ENCODE data around the gene AGK. TPM values are rescaled to one million over a fixed set of nuclear protein-coding genes. Genes with fewer than 3 reads are reported as not detected.
"Not testable (repeated sequence)": the region's sequence is repeated elsewhere in the genome, so short reads cannot be mapped to it uniquely, and the experiment has no call there.

Gene AGK
- total and polyA plus RNA-seq, 4 donors: 13.7 to 39.1 (median 20.9) TPM

- H3K9me3 ChIP-seq (ENCODE audit: control insufficient read depth in 4 of 4, insufficient read depth in 3 of 4, low read length in 3 of 4): no peaks in the 10 kb centered on the region
- no peak for ATAC-seq (ENCODE audit: insufficient read depth, low FRiP score)
- H3K36me3 ChIP-seq (ENCODE audit: control insufficient read depth in 4 of 4, insufficient read depth in 4 of 4, low read length in 4 of 4): peaks cover 2 to 9% (median 5%) of the 10 kb centered on the region in 4 donors
- H3K4me1 ChIP-seq (ENCODE audit: control insufficient read depth in 5 of 5, insufficient read depth in 5 of 5, low read length in 5 of 5): peaks cover 0 to 23% (median 5%) of the 10 kb centered on the region in 5 donors
- no peak overlapping the region for H3K27ac ChIP-seq (ENCODE audit: low read depth in 1 of 2, low read length in 1 of 2)
- H3K4me3 ChIP-seq: no peak overlapping the region
- no peak overlapping the region for H3K9ac ChIP-seq (ENCODE audit: insufficient read depth in 1 of 2, low read length in 2 of 2)
- 96% methylated on average over 5 of the region's 5 CpGs for WGBS, 2 donors
- no peaks in the 10 kb centered on the region for H3K27me3 ChIP-seq (ENCODE audit: control insufficient read depth in 3 of 3, insufficient read depth in 3 of 3, low read length in 2 of 3)
- DNase-seq: no peak
- TF ChIP-seq CTCF (IDR thresholded peaks at IDR 0.05; ENCODE audit: control extremely low read depth, extremely low read depth): no peak
Observed at GRCh38 chr7:141688043-141688442, 136.8 kb downstream of the AGK start.

DNA sequence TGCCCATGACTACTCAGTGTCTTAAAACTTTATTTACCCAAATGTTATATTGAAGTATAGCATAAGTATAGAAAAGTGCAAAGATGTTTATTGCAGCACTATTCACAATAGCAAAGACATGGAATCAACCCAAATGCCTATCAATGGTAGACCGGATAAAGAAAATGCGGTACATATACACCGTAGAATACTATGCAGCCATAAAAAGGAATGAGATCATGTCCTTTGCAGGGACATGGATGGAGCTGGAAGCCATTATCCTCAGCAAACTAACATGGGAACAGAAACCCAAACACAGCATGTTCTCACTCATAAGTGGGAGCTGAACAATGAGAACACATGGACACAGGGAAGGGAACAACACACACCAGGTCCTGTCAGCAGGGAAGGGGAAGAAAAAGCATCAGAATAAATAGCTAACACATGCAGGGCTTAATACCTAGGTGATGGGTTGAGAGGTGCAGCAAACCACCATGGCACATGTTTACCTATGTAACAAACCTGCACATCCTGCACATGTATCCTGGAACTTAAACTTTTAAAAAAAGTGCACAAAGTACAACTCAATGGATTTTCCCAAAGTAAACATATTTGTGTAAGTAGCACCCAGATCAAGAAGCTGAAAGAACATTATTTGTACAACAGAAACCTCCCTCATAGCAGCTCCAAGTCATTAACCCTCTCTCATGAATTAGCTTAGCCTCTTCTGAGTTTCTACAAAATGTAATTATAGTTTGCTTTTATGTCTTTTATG, 138.0 kb downstream of the AGK start:
- H3K27me3 ChIP-seq (ENCODE audit: control insufficient read depth in 3 of 3, insufficient read depth in 3 of 3, low read length in 2 of 3); H3K36me3 ChIP-seq (ENCODE audit: control insufficient read depth in 4 of 4, insufficient read depth in 4 of 4, low read length in 4 of 4); DNase-seq; H3K9ac ChIP-seq (ENCODE audit: insufficient read depth in 1 of 2, low read length in 2 of 2); H3K4me3 ChIP-seq; H3K9me3 ChIP-seq (ENCODE audit: control insufficient read depth in 4 of 4, insufficient read depth in 3 of 4, low read length in 3 of 4); ATAC-seq (ENCODE audit: insufficient read depth, low FRiP score); H3K27ac ChIP-seq (ENCODE audit: low read depth in 1 of 2, low read length in 1 of 2): not testable (repeated sequence)
- WGBS, 2 donors: 97 to 98% methylated on average over 3 of the region's 3 CpGs
- peaks cover 0 to 31% (median 5%) of the 10 kb centered on the region in 5 donors for H3K4me1 ChIP-seq (ENCODE audit: control insufficient read depth in 5 of 5, insufficient read depth in 5 of 5, low read length in 5 of 5)

GRCh38 chr7:141691540-141691939, 140.3 kb downstream of the AGK start:
- Histone ChIP-seq H3K9me3 (ENCODE audit: control insufficient read depth in 4 of 4, insufficient read depth in 3 of 4, low read length in 3 of 4) (no peaks in the 10 kb centered on the region), H3K4me3 (no peak overlapping the region), H3K4me1 (ENCODE audit: control insufficient read depth in 5 of 5, insufficient read depth in 5 of 5, low read length in 5 of 5) (peaks cover 0 to 35% (median 6%) of the 10 kb centered on the region in 5 donors), H3K36me3 (ENCODE audit: control insufficient read depth in 4 of 4, insufficient read depth in 4 of 4, low read length in 4 of 4) (peaks cover 0 to 8% (median 0%) of the 10 kb centered on the region in 4 donors), H3K27ac (ENCODE audit: low read depth in 1 of 2, low read length in 1 of 2) (no peak overlapping the region), H3K27me3 (ENCODE audit: control insufficient read depth in 3 of 3, insufficient read depth in 3 of 3, low read length in 2 of 3) (no peaks in the 10 kb centered on the region), H3K9ac (ENCODE audit: insufficient read depth in 1 of 2, low read length in 2 of 2) (no peak overlapping the region)
- TF ChIP-seq CTCF (IDR thresholded peaks at IDR 0.05; ENCODE audit: control extremely low read depth, extremely low read depth): no peak
- 89 to 93% methylated on average over 3 of the region's 3 CpGs for WGBS, 2 donors
- no peak for ATAC-seq (ENCODE audit: insufficient read depth, low FRiP score)
- no peak for DNase-seq

DNA sequence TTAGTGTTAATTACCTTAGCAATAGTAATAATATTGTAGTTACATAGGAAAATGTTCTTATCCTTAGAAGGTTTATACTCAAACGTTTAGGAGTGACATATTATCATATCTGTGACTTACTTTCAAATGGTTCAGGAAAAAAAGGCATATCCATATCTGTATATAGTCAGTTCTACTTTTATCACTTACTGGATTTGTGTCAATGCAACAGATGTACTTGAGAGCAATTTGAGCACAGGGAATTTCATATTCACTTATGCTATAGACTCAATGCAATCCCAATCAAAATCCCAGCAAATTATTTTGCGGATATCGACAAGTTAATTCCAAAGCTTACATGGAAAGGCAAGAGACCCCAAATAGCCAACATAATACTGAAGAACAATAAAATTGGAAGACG, 140.8 kb downstream of the AGK start:
- H3K4me1 ChIP-seq (ENCODE audit: control insufficient read depth in 5 of 5, insufficient read depth in 5 of 5, low read length in 5 of 5): peaks cover 0 to 32% (median 6%) of the 10 kb centered on the region in 5 donors
- no peak overlapping the region for H3K4me3 ChIP-seq
- DNase-seq (no peak), ATAC-seq (ENCODE audit: insufficient read depth, low FRiP score) (no peak)
- H3K27ac ChIP-seq (ENCODE audit: low read depth in 1 of 2, low read length in 1 of 2): no peak overlapping the region
- no peaks in the 10 kb centered on the region for H3K27me3 ChIP-seq (ENCODE audit: control insufficient read depth in 3 of 3, insufficient read depth in 3 of 3, low read length in 2 of 3)
- no peaks in the 10 kb centered on the region for H3K9me3 ChIP-seq (ENCODE audit: control insufficient read depth in 4 of 4, insufficient read depth in 3 of 4, low read length in 3 of 4)
- peaks cover 0 to 8% (median 0%) of the 10 kb centered on the region in 4 donors for H3K36me3 ChIP-seq (ENCODE audit: control insufficient read depth in 4 of 4, insufficient read depth in 4 of 4, low read length in 4 of 4)
- no peak overlapping the region for H3K9ac ChIP-seq (ENCODE audit: insufficient read depth in 1 of 2, low read length in 2 of 2)
- no peak for TF ChIP-seq CTCF (IDR thresholded peaks at IDR 0.05; ENCODE audit: control extremely low read depth, extremely low read depth)
- WGBS, 2 donors: 83 to 90% methylated on average over 4 of the region's 4 CpGs

All from lung (tissue), 12 donors.